CD4-positive, alpha-beta T cell treated with Interleukin-15 for 1 hour (primary cell): ENCODE measurements around the gene SMIM44.

Source experiments
- DNase-seq: peaks from one replicate; pipeline ENCODE4 v3.0.0-alpha.2; 2020

Gene SMIM44

DNA sequence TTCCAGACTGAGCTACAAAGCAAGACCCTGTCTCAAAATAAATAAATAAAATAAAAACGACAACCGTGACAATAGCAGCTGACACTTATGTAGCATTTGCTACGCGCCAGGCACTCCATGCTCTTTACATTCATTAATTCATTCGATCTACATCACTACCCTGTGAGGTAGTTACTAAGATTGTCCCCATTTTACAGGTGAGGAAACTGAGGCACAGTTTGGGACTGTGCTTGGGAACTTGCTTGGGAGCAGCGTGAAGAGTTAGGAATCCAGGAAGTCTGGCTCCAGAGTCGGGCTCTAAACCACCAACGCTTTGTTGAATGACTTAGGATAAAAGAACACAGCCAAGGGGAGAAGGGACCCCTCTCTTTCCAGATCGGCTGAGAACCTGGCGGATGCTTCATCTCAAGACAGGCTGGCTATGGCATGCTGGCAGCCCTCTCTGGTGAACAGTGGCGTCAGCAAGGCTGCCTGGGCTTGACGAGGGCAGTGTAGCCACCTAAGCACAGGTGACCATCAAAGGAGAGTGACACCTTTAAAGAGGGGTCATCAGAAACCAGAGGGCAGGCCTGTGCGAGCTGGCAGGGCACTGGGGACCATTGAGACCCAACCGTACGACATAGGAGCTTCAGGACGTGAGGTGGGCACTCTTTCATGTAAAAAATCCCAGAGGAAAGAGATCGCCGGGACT, 16.6 kb upstream of the SMIM44 start:
- no peak for DNase-seq

DNA sequence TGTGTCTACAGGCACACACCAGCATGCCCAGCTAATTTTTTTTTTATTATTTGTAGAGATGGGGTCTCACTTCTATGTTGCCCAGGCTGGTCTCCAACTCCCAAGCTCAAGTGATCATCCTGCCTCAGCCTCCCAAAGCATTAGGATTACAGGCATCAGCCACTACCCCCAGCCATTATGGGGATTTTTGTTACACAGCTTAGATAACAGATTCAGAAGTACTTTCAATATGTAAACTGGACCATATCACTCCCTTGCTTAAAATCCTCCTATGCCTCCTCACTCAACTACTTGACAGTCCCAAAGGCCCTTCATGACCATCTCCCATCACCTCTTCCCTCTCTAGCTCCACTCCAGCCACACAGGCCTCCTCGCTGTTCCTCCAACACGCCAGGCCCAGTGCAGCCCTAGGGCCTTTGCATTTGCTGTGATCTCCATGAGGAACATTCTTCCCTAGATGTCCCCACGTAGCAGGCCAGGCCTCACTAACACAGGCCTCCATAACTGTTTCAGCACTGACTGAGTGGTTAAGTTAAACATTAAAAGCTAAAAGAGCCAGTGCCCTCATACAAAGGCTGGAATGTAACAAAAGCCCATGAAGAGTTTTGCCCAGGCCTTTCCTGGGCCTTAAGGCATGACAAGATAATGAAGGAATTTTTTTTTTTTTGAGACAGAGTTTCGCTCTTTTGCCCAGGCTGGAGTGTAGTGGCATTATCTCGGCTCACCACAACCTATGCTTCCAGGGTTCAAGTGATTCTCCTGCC, 14.7 kb upstream of the SMIM44 start:
- no peak for DNase-seq

- DNase-seq = no peak
Observed at GRCh38 chr19:3496392-3497273, 13.4 kb upstream of the SMIM44 start.

- peak; percentile 51 for DNase-seq
Observed at GRCh38 chr19:3494559-3494958, 11.3 kb upstream of the SMIM44 start.

DNA sequence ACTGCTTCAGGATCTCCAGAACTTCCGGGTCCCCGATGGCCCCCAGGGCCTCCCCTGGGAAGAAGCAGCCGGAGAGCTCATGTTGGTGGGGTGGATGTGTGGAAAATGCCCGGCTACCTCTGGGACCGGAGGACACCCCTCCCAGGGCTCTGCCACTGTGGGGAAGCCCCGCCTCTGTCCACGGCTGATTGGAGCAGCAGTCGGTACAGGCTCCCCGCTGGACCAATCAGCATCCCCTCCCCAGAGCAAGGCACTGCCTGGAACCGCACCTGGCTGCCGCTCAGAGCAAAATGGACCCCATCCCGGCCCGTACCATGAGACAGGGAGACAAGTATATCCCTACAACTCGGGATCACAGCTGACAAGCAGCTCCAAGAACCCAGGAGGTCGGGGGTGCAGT, 10.8 kb upstream of the SMIM44 start:
- no peak for DNase-seq

DNA sequence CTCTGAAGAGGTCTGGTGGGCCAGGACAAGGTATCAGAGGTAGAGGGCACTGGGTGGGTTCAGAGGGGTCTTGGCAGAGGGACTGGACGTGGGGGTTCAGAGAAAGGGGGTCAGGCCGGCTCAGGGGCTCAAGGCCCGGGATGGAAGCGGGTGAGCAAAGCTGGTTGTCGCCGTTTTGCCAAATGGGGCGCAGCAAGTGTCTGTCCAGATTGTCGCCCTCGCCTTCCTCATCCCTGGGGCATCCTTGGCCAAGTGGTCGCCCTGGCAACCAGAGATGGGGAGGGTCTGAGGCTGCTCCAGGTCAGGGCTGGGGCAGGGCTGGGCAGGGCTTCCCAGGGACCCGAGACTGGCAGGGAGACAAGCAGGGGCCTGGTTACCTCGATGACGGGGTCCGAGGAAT, 10.4 kb upstream of the SMIM44 start:
- DNase-seq = no peak

- DNase-seq = no peak
Observed at GRCh38 chr19:3492919-3493318, 9.7 kb upstream of the SMIM44 start.

- no peak for DNase-seq
Observed at GRCh38 chr19:3492131-3492839, 9.0 kb upstream of the SMIM44 start.

- DNase-seq = no peak
Observed at GRCh38 chr19:3491396-3492119, 8.3 kb upstream of the SMIM44 start.

DNA sequence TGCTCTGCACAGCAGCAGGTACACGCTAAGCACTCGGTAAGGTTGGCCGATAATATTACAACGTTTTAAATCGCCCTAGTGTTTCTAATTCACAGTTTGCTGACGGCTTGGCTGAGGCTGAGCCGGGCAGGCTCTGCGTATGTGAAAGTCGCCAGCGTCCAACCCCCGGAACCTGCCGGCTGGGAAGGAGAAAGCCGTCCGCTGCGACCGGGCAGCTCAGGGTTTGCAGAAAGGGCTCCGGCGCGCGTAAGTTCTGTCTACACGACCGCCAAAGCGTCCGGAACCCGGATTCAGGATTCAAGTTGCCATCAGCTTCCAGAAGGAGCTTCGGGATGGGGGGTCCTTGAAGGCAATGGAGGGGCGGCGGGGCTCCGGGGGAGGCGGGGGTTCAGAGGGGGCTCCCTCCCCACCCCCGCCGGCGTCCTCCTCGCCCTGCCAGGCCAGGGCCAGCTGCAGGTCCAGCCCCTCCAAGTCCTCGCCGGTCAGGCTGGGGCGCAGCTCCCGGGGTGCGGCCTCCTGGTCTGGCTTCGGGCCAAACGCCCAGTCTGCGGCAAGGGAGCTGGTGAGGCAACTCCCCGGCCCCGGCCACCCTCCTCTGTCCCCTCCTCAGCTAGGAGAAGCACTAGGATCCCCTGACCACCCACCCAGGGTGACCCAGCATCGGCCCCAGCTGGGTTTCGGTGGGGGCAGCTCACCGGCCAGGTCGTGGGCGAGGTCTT, 575 bp downstream of the SMIM44 start:
- no peak for DNase-seq

- DNase-seq = no peak
Observed at GRCh38 chr19:3481241-3482090, 1.8 kb downstream of the SMIM44 start.

DNA sequence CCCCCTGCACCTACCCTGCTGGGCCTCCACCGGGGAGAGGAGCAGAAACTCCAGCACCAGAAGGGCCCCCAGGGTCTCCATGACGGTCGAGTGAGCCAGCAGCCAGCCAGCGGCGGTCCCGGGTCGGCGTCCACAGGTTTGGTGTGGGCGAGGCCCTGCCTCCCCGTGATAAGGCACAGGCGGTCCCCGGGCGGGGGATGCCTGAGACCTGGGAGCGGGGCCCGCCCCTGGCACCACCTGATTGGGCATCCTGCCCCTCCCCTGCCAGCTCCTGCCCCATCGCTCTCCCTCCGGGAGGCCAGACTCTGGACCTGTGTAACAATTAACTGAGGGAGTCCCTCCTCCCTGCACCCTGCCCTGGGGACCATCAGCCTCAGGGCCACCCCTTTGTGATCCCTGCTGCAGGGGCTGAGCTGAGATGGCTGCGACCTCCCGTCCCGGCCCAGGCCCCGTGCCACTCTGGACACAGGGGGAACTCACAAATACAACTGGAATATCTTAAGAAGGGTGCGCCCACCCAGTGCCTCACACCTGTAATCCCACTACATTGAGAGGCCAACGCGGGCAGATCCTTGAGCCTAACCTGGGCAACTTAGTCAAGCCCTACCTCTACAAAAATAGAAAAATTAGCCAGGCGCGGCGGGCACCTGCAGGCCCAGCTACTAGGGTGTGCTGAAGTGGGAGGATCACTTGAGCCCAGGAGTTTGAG, 2.7 kb downstream of the SMIM44 start, which contains the start of gene SMIM24:
Gene SMIM24, minus strand, starts transcription at position 143 of the 709 bp plus-strand sequence. Its CDS starts 62 bp downstream, at position 81.
- no peak for DNase-seq

- peak; percentile 41 for DNase-seq
Observed at GRCh38 chr19:3479834-3480215, 3.4 kb downstream of the SMIM44 start.

DNA sequence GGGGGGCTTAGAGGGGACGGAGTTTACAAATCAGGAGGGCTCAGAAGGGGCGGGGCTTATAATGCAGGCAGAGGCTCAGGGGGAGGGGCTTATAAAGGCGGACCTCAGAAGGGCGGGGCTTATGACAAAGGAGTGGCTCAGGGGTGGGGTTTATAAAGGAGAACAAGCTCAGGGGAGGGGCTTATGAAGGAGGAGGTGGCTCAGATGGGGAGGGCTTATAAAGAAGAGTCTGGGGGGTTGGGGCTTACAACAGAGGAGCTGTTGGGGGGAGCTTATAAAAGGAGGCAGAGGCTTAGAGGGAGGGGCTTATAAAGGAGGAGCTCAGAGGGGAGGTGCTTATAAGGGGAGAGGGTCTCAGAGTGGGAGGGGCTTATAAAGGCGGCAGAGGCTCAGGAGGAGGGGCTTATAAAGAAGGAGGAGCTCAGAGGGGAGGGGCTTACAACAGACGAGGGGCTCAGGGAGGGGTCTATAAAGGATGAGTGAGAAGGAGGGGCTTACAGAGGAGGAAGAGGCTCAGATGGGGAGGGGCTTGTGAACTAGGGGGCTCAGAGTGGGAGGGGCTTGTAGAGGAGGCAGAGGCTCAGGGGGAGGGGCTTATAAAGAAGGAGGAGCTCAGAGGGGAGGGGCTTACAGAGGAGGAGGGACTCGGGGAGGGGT, 3.9 kb downstream of the SMIM44 start:
- DNase-seq = peak; percentile 73

- DNase-seq = no peak
Observed at GRCh38 chr19:3478409-3479176, 4.6 kb downstream of the SMIM44 start.

GRCh38 chr19:3477951-3478350, 5.3 kb downstream of the SMIM44 start:
- no peak for DNase-seq

- no peak for DNase-seq
Observed at GRCh38 chr19:3477506-3477905, 5.7 kb downstream of the SMIM44 start.

DNA sequence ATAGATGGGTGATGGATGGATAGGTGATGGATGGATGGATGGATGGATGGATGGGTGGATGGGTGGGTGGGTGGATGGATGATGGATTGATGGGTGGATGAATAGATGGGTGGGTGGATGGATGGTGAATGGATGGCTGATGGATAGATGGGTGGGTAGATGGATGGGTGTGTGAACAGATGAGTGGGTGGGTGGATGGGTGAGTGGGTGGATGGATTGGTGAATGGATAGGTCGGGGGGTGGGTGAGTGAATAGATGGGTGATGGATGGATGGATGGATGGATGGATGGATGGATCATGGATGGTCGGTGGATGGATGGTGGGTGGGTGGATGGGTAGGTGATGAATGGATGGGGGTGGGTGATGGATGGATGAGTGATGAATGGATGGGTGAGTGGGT, 6.4 kb downstream of the SMIM44 start:
- DNase-seq = no peak
